Liver (tissue), 9 donors: ENCODE data around the gene TMX2. TPM values are rescaled to one million over a fixed set of nuclear protein-coding genes. Genes with fewer than 3 reads are reported as not detected.

ENCODE experiments used
- DNase-seq: peaks from one replicate; pipeline ENCODE4 v3.0.0-alpha.2; 2017; ENCODE audit warnings: low spot score
- H3K27ac ChIP-seq, 2 donors: one replicate each; pipeline ENCODE4 v1.7.0; 2013; ENCODE audit warnings: inconsistent platforms in 2 of 2, low read length in 2 of 2, control low read depth in 1 of 2, low read depth in 1 of 2, mild to moderate bottlenecking in 1 of 2
- H3K27me3 ChIP-seq, 4 donors: one replicate each; pipeline versions ENCODE4 v1.6.1 to v1.7.0; 2013; ENCODE audit warnings: low read length in 3 of 4, inconsistent platforms in 1 of 4, mild to moderate bottlenecking in 1 of 4, moderate library complexity in 1 of 4; ENCODE audit not compliant: control insufficient read depth in 4 of 4, insufficient read depth in 4 of 4
- H3K36me3 ChIP-seq, 4 donors: one replicate each; pipeline versions ENCODE4 v1.6.1 to v1.7.0; 2013; ENCODE audit warnings: low read length in 3 of 4, mild to moderate bottlenecking in 3 of 4, low read depth in 1 of 4, moderate library complexity in 1 of 4; ENCODE audit not compliant: control insufficient read depth in 4 of 4, insufficient read depth in 3 of 4
- H3K4me1 ChIP-seq, 4 donors: one replicate each; pipeline versions ENCODE4 v1.6.1 to v1.7.0; 2013; ENCODE audit warnings: low read length in 3 of 4, mild to moderate bottlenecking in 3 of 4, moderate library complexity in 1 of 4; ENCODE audit not compliant: control insufficient read depth in 4 of 4, insufficient read depth in 4 of 4
- H3K4me3 ChIP-seq, 3 donors: one replicate each; pipeline versions ENCODE4 v1.6.1 to v1.7.0; 2013; ENCODE audit warnings: low read length in 3 of 3, control low read depth in 1 of 3, low read depth in 1 of 3, mild to moderate bottlenecking in 1 of 3
- H3K9ac ChIP-seq, 2 donors: one replicate each; pipeline ENCODE4 v1.7.0; 2013; ENCODE audit warnings: low read length in 2 of 2, mild to moderate bottlenecking in 2 of 2, moderate library complexity in 2 of 2, control low read depth in 1 of 2, low read depth in 1 of 2
- H3K9me3 ChIP-seq, 4 donors: one replicate each; pipeline versions ENCODE4 v1.6.1 to v1.7.0; 2013; ENCODE audit warnings: low read length in 3 of 4; ENCODE audit not compliant: control insufficient read depth in 4 of 4
- ATF3 ChIP-seq: IDR thresholded peaks from 2 replicates; pipeline ENCODE4 v1.6.1; 2016; ENCODE audit warnings: antibody characterized with exemption
- CTCF ChIP-seq: fragments of 150-350 bp; IDR thresholded peaks from 2 replicates; pipeline ENCODE4 v1.5.1; 2017; ENCODE audit warnings: improper control_type of control experiment, low read depth, low read length; ENCODE audit not compliant: missing input control
- EGR1 ChIP-seq, 2 donors: IDR thresholded peaks; 2 replicates each; pipeline ENCODE4 v1.6.1; 2016 to 2018; ENCODE audit warnings: antibody characterized with exemption in 2 of 2, low read depth in 2 of 2
- FOXA1 ChIP-seq: IDR thresholded peaks from 2 replicates; pipeline ENCODE4 v1.6.1; 2016; ENCODE audit warnings: antibody characterized with exemption
- FOXA2 ChIP-seq: IDR thresholded peaks from 2 replicates; pipeline ENCODE4 v1.6.1; 2016; ENCODE audit warnings: antibody characterized with exemption
- GABPA ChIP-seq, 2 donors: IDR thresholded peaks in 1 of 2; conservative IDR thresholded peaks in 1 of 2; 2 replicates each; pipeline ENCODE4 v1.6.1; 2016; ENCODE audit warnings: antibody characterized with exemption in 2 of 2, mild to moderate bottlenecking in 1 of 2, moderate library complexity in 1 of 2
- HNF4A ChIP-seq, 2 donors: conservative IDR thresholded peaks; 2 replicates each; pipeline ENCODE4 v1.6.1; 2016; ENCODE audit warnings: antibody characterized with exemption in 2 of 2, mild to moderate bottlenecking in 2 of 2
- HNF4G ChIP-seq: IDR thresholded peaks from 2 replicates; pipeline ENCODE4 v1.6.1; 2016; ENCODE audit warnings: antibody characterized with exemption
- JUND ChIP-seq, 2 donors: IDR thresholded peaks; 2 replicates each; pipeline ENCODE4 v1.6.1; 2016; ENCODE audit warnings: antibody characterized with exemption in 2 of 2
- MAX ChIP-seq: IDR thresholded peaks from 2 replicates; pipeline ENCODE4 v1.6.1; 2016; ENCODE audit warnings: antibody characterized with exemption
- NR2F2 ChIP-seq: IDR thresholded peaks from 2 replicates; pipeline ENCODE4 v1.6.1; 2016; ENCODE audit warnings: antibody characterized with exemption
- RAD21 ChIP-seq, 2 donors: IDR thresholded peaks; 2 replicates each; pipeline ENCODE4 v1.6.1; 2016; ENCODE audit warnings: antibody characterized with exemption in 2 of 2, mild to moderate bottlenecking in 2 of 2
- RXRA ChIP-seq, 2 donors: IDR thresholded peaks; 2 replicates each; pipeline ENCODE4 v1.6.1; 2017 to 2018; ENCODE audit warnings: antibody characterized with exemption in 2 of 2, mild to moderate bottlenecking in 1 of 2
- SP1 ChIP-seq: IDR thresholded peaks from 2 replicates; pipeline ENCODE4 v1.6.1; 2018; ENCODE audit warnings: antibody characterized with exemption, mild to moderate bottlenecking
- TAF1 ChIP-seq: conservative IDR thresholded peaks from 2 replicates; pipeline ENCODE4 v1.6.1; 2016; ENCODE audit warnings: antibody characterized with exemption, mild to moderate bottlenecking
- YY1 ChIP-seq: IDR thresholded peaks from 2 replicates; pipeline ENCODE4 v1.6.1; 2016; ENCODE audit warnings: antibody characterized with exemption, mild to moderate bottlenecking
- ZBTB33 ChIP-seq: IDR thresholded peaks from 2 replicates; pipeline ENCODE4 v1.6.1; 2016; ENCODE audit warnings: antibody characterized with exemption
- WGBS: extraction: QIAGEN DNeasy Blood & Tissue Kit; methylation state at CpG from one replicate; pipeline ENCODE4 v1.1.7; 2013; 5-methylcytosine and 5-hydroxymethylcytosine counted together
- polyA plus RNA-seq, 2 donors: library from polyadenylated mRNA; stranded (reverse) in 1 of 2; unstranded in 1 of 2; fragments of 200-250 nt in 1 of 2; fragments of >200 nt in 1 of 2; fragmentation: Nextera tagmentation in 1 of 2; extraction: Ambion mirVana in 1 of 2; gene quantifications; one replicate each; pipeline versions ENCODE4 v1.2.1 to v1.2.3, GENCODE V29; 2013 to 2015
- total RNA-seq, 2 donors: library from RNA; depleted of rRNA; stranded (reverse); fragments of >200 nt; gene quantifications; one replicate each; pipeline ENCODE4 v1.2.3, GENCODE V29; 2014
- TF ChIP-seq, protein P1 (sequence below): IDR thresholded peaks from 2 replicates; pipeline ENCODE4 v1.6.1; 2016; ENCODE audit warnings: antibody characterized with exemption, mild to moderate bottlenecking
- donor health status: healthy.
- donor health status: healthy.
- donor health status: healthy.
- donor health status: healthy.
- donor health status: healthy.

The TMX2 gene
- total and polyA plus RNA-seq, 4 donors, result 43.3 to 70.9 (median 59.1) TPM

GRCh38 chr11:57745206-57745605, 32.8 kb downstream of the TMX2 start:
- H3K4me1 ChIP-seq, result peaks cover 0 to 17% (median 12%) of the 10 kb centered on the region in 4 donors
- no peaks in the 10 kb centered on the region for H3K27me3 ChIP-seq
- no peaks in the 10 kb centered on the region for H3K9me3 ChIP-seq
- WGBS, result 89% methylated on average over 5 of the region's 5 CpGs
- no peak overlapping the region for H3K9ac ChIP-seq
- H3K27ac ChIP-seq, result no peak overlapping the region
- H3K36me3 ChIP-seq, result peaks cover 7 to 20% (median 12%) of the 10 kb centered on the region in 4 donors
- H3K4me3 ChIP-seq, result no peak overlapping the region
- TF ChIP-seq TAF1 (no peak), JUND (IDR thresholded peaks at IDR 0.05) (no peak), CTCF (no peak), FOXA1 (no peak), EGR1 (IDR thresholded peaks at IDR 0.05; ENCODE audit: low read depth in 2 of 2) (no peak), RXRA (IDR thresholded peaks at IDR 0.05) (no peak), NR2F2 (no peak), YY1 (no peak), ZBTB33 (no peak), MAX (no peak), FOXA2 (no peak), ATF3 (no peak), RAD21 (IDR thresholded peaks at IDR 0.05) (no peak), GABPA (IDR thresholded peaks at IDR 0.05 in 1 of 2, conservative IDR thresholded peaks at IDR 0.05 in 1 of 2) (no peak), SP1 (no peak), HNF4A (conservative IDR thresholded peaks at IDR 0.05) (no peak)
- TF ChIP-seq, protein P1, sequence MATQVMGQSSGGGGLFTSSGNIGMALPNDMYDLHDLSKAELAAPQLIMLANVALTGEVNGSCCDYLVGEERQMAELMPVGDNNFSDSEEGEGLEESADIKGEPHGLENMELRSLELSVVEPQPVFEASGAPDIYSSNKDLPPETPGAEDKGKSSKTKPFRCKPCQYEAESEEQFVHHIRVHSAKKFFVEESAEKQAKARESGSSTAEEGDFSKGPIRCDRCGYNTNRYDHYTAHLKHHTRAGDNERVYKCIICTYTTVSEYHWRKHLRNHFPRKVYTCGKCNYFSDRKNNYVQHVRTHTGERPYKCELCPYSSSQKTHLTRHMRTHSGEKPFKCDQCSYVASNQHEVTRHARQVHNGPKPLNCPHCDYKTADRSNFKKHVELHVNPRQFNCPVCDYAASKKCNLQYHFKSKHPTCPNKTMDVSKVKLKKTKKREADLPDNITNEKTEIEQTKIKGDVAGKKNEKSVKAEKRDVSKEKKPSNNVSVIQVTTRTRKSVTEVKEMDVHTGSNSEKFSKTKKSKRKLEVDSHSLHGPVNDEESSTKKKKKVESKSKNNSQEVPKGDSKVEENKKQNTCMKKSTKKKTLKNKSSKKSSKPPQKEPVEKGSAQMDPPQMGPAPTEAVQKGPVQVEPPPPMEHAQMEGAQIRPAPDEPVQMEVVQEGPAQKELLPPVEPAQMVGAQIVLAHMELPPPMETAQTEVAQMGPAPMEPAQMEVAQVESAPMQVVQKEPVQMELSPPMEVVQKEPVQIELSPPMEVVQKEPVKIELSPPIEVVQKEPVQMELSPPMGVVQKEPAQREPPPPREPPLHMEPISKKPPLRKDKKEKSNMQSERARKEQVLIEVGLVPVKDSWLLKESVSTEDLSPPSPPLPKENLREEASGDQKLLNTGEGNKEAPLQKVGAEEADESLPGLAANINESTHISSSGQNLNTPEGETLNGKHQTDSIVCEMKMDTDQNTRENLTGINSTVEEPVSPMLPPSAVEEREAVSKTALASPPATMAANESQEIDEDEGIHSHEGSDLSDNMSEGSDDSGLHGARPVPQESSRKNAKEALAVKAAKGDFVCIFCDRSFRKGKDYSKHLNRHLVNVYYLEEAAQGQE, result no peak
- DNase-seq, result no peak

- Histone ChIP-seq H3K9me3 (no peaks in the 10 kb centered on the region), H3K4me1 (peaks cover 0 to 13% (median 8%) of the 10 kb centered on the region in 4 donors), H3K4me3 (no peak overlapping the region), H3K9ac (no peak overlapping the region), H3K27me3 (no peaks in the 10 kb centered on the region), H3K36me3 (peaks cover 7 to 20% (median 12%) of the 10 kb centered on the region in 4 donors), H3K27ac (no peak overlapping the region)
- TF ChIP-seq NR2F2 (no peak), RXRA (IDR thresholded peaks at IDR 0.05) (no peak), ATF3 (no peak), HNF4A (conservative IDR thresholded peaks at IDR 0.05) (no peak), HNF4G (no peak), YY1 (no peak), FOXA1 (no peak)
- TF ChIP-seq, protein P1, result no peak
- WGBS, result 94% methylated on average over 1 of the region's 1 CpG
- no peak for DNase-seq
Observed at GRCh38 chr11:57746920-57747319, 34.5 kb downstream of the TMX2 start.
